ENCODE data around the gene TUBE1. TPM values are rescaled to one million over a fixed set of nuclear protein-coding genes. Genes with fewer than 3 reads are reported as not detected.
"Not testable (repeated sequence)": the region's sequence is repeated elsewhere in the genome, so short reads cannot be mapped to it uniquely, and the experiment has no call there.

TUBE1 gene
- 32.6 TPM for total RNA-seq

- FAIRE-seq (no peak), DNase-seq (ENCODE audit: low spot score in 2 of 2) (peak; percentile 49 to 67)
These were observed at the start of gene TUBE1, which contains the start of gene FAM229B for GRCh38 chr6:112087136-112087911. TSS of gene TUBE1 (minus strand) at chr6:112087482. CDS start at chr6:112087434, 48 bp downstream. TSS of gene FAM229B (plus strand) at chr6:112087591. CDS start at chr6:112099284, 11,693 bp downstream.

GRCh38 chr6:112130878-112131277 is 43.6 kb upstream of the TUBE1 start:
- DNase-seq (ENCODE audit: low spot score in 2 of 2) = no peak
- FAIRE-seq = no peak

DNA sequence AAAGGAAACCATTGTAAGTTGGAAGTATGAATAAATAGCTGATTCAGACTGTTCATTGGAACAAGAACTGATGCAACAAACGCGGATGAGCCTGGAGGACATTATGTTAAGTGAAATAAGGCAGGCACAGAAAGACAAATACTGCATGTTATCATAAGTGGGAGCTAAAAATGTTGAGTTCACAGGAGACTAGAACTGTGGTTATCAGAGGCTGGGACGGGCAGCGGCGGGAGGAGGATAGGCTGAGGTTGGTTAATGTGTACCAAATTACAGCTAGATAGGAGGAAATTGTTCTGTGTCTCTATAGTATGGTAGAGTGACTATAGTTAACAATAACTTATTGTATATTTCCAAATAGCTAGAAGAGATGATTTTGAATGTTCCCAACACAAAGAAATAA is 40.9 kb upstream of the TUBE1 start:
- FAIRE-seq = no peak
- no peak for DNase-seq (ENCODE audit: low spot score in 2 of 2)

- no peak for DNase-seq (ENCODE audit: low spot score in 2 of 2)
- no peak for FAIRE-seq
These were observed 36.7 kb upstream of the TUBE1 start for GRCh38 chr6:112123982-112124381.

DNA sequence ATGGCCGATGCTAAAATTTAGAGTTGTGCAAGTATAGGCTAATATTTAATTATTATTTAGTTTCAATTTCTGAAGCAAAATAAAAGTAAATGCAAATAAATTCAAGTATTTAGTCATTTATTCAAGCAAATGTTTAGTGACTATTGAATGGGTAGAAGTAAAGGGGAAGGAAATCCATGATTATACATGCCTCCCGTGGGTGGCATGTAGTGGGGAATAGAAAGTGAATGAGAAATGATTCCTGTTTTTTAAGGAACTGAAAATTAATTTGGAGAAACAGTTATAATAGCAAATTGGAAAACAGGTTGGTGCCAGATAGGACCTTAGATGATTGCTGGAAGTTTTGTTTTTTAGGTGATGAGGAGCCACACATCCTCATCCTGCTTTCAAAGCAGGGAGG is 35.5 kb upstream of the TUBE1 start:
- FAIRE-seq = no peak
- DNase-seq (ENCODE audit: low spot score in 2 of 2) = no peak

- FAIRE-seq = no peak
These were observed 30.8 kb upstream of the TUBE1 start for GRCh38 chr6:112118034-112118433.

DNA sequence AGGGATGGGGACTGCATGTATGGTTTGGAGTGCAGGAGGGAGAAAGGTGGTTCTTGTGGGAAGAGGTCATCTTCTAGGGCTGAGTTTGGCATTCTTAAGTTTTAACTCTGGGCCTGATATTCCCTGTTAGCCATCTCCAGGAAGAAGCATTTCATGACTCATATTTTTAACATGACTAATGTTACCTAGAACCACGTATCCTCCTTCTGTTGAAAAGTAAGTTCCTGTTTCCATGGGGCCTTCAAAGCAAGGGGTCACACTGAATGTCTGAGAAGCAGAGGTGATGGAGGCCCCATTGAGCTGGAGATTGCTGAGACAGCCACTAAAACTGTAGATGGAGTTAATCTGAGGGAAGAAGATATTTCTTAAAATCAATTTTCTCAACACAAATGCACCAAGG is 30.3 kb upstream of the TUBE1 start:
- DNase-seq (ENCODE audit: low spot score in 2 of 2) = no peak
- no peak for FAIRE-seq

More at GRCh38 chr6:112118034-112118433, 30.8 kb upstream of the TUBE1 start:
- DNase-seq (ENCODE audit: low spot score in 2 of 2) = no peak

GRCh38 chr6:112116221-112116620 is 28.9 kb upstream of the TUBE1 start:
- DNase-seq (ENCODE audit: low spot score in 2 of 2) = no peak
- FAIRE-seq = no peak

DNA sequence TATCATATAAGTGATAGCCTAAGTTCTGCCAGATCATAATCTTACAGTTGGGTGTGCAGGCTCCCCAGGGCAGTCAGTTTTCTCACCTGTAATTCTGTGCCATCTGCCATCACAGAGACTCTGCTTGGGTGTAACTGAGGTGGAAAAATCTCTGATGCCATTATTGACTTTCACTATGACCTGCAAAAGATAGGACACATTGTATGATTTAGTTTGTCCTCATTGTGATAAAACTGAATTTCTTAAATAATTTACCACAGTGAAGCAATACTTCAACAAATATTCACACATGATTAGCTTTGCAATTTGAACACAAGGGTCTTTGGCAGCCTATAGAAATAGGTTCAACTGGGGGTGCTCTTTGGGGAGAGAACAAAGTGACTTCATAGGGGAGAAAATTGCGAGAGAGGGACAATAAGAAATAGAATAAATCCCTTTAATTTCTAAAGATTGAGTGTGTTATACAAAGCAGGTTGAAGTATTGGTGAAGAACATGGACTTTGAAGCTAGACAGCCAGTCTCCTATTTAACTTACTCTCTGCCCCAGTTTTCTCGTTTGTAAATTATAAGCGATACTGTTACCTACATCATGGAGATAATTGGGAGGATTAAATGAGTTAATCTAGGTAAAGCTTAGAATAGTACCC is 27.4 kb upstream of the TUBE1 start:
- FAIRE-seq = no peak
- DNase-seq (ENCODE audit: low spot score in 2 of 2) = no peak

GRCh38 chr6:112113918-112114317 is 26.6 kb upstream of the TUBE1 start:
- DNase-seq (ENCODE audit: low spot score in 2 of 2) (no peak), FAIRE-seq (no peak)

GRCh38 chr6:112113431-112113830 is 26.1 kb upstream of the TUBE1 start:
- FAIRE-seq = no peak
- no peak for DNase-seq (ENCODE audit: low spot score in 2 of 2)

- no peak for FAIRE-seq
- DNase-seq (ENCODE audit: low spot score in 2 of 2) = no peak
These were observed 22.0 kb upstream of the TUBE1 start for GRCh38 chr6:112109262-112109661.

DNA sequence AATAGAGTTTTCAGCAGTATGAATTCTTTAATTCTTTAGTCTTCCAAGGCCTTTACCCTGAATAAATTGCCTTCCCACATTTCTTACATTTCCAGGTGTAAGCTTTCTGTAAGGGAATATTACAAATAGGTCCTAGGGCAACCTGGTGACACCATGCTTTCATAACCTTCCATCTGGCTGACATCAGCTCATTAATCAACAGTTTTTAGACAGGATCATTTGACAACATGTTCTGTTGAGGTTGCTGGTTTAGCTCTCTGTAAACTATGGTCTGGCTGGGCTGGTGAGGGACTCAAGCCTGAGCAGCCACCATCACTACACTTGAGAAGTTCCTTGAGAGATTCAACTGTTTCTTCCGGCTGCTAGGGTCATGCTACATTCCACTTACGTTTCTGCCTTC is 19.3 kb upstream of the TUBE1 start:
- no peak for FAIRE-seq
- no peak for DNase-seq (ENCODE audit: low spot score in 2 of 2)

GRCh38 chr6:112106026-112106425 is 18.7 kb upstream of the TUBE1 start:
- DNase-seq (ENCODE audit: low spot score in 2 of 2); FAIRE-seq: not testable (repeated sequence)

- FAIRE-seq (no peak), DNase-seq (ENCODE audit: low spot score in 2 of 2) (no peak)
These were observed 13.3 kb upstream of the TUBE1 start for GRCh38 chr6:112100561-112100960.

GRCh38 chr6:112096901-112097300 is 9.6 kb upstream of the TUBE1 start:
- DNase-seq (ENCODE audit: low spot score in 2 of 2) (no peak), FAIRE-seq (no peak)

DNA sequence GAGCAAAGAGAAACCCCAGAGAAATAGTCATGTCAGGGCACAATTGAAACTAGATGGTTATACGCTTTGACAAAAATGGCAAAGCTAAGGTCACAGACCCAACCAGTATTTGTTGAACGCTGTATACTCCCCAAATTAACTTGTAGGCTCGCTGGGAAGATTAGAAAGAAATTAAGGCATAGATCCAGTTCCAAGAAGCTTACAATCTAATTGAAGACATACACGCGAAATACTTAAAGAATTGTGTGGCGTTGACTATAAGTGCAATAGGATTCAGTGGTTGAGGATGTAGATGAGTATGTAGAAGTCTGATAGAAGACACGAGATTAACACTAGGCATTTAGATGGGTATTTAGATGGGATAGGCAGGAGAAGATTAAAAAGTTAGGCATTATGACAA is 634 bp upstream of the TUBE1 start:
- no peak for DNase-seq (ENCODE audit: low spot score in 2 of 2)
- FAIRE-seq = no peak

DNA sequence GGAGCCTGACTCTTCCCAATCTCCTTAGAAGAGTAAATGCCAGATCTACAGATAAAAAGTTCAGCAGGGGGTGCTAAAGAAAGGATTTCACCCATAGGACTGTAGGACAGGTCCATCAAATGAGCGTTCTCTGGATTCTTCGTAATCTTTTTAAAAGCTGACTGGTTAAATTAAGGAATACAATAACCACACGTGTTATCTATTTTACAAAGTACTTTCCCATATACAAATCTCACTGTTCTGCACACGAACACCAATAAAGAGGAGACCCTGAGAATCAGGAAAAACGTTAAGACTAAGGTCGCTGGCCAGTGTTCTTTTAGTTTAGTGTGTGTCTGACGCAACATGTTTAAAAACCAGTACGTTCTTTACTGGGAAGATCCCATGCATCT is 542 bp downstream of the TUBE1 start:
- peak in 1 of 2 donors; percentile 23 for DNase-seq (ENCODE audit: low spot score in 2 of 2)

DNA sequence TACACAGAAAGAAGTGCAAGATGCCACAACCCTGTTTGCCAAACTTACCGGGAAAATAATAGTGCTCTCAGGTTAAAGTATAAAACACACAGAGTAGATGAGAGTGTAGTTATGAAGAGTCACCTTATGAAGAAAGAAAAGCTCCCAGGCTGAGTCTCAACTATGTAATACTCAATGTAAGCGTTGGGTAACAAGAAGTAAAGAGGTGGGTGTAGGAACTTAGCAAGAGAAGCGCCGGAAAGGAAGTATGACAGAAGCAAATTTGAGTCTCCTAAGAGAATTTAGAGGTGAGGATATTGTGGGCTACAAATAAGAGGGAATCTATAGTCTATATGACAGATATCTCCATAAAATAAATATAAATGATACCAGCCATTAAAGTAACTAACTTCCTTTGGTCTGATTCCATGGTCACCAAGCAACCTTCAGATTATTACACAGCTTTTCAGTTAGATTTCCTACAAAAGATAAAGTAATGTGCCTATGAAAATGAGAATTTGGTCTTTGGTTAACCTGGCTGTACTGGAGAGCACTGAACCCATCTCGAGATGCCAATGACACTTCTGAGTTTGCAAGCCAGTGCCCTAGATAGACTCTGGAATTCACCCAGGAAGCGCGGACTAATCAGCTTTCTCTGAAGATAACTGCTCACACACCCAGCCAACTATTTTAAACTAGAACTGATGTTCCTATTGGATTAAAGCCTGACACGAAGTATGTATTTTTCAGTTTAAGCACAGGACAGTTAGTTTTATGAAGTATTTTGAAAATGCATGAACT is 1.8 kb downstream of the TUBE1 start:
- FAIRE-seq (no peak), DNase-seq (ENCODE audit: low spot score in 2 of 2) (no peak)

More for the DNA sequence above, 542 bp downstream of the TUBE1 start:
- FAIRE-seq = no peak

DNA sequence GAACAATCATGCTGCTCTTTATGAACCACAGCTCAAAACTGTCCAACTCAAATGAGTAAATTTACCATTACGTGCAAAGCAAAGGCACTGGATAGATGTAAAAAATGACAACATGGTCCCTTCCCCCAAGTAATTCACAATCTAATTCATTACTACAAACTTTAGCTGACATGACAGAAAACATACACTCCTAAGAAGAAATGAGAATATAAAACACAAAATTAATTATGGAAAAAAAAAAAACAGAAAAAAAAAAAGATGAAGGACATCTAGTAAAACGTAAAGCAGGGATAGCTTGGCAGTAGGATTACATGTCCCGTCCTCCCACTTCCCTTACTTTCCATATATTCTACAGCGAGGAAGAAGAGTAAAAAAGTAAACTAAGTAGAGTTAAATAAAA is 5.7 kb downstream of the TUBE1 start:
- DNase-seq (ENCODE audit: low spot score in 2 of 2) (no peak), FAIRE-seq (no peak)

GRCh38 chr6:112066606-112067005 is 20.7 kb downstream of the TUBE1 start:
- FAIRE-seq = no peak
- no peak for DNase-seq (ENCODE audit: low spot score in 2 of 2)
